SK-N-SH treated with all-trans-retinoic acid at 6 μM for 48 hours (cell line): Measurements from ENCODE around the gene DCAF15.

Experiments
- ATAC-seq: fragments of 200-7000 bp; cut with Tn5 transposase; 3 replicates; pipeline ENCODE4 v1.9.1; 2020; ENCODE audit warnings: mild to moderate bottlenecking, moderate library complexity
- ARNTL ChIP-seq: fragments of 450-650 bp; formaldehyde crosslinking; IDR thresholded peaks from 2 replicates; pipeline ENCODE4 v1.5.0; 2020; ENCODE audit warnings: low read depth, mild to moderate bottlenecking, moderate library complexity, borderline replicate concordance
- BACH2 ChIP-seq: fragments of 250-450 bp; sonication (Bioruptor Pico); IDR thresholded peaks from 2 replicates; pipeline ENCODE4 v1.9.0; 2021; ENCODE audit warnings: mild to moderate bottlenecking, borderline replicate concordance
- CSDC2 ChIP-seq: fragments of 250-450 bp; sonication (Bioruptor Pico); IDR thresholded peaks from 2 replicates; pipeline ENCODE4 v1.5.0; 2020; ENCODE audit warnings: mild to moderate bottlenecking, moderate library complexity
- ESRRG ChIP-seq: fragments of 250-450 bp; sonication (Bioruptor Pico); IDR thresholded peaks from 2 replicates; pipeline ENCODE4 v1.6.1; 2021; ENCODE audit warnings: mild to moderate bottlenecking
- GLIS3 ChIP-seq: fragments of 250-450 bp; sonication (Bioruptor Pico); IDR thresholded peaks from 2 replicates; pipeline ENCODE4 v1.5.0; 2020; ENCODE audit warnings: mild to moderate bottlenecking, moderate library complexity
- OSR1 ChIP-seq: fragments of 250-450 bp; sonication (Bioruptor Pico); IDR thresholded peaks from 2 replicates; pipeline ENCODE4 v1.8.0; 2022; ENCODE audit warnings: moderate library complexity, mild to moderate bottlenecking, inconsistent platforms
- PPARA ChIP-seq: fragments of 250-450 bp; sonication (Bioruptor Pico); IDR thresholded peaks from 2 replicates; pipeline ENCODE4 v1.5.0; 2020; ENCODE audit warnings: mild to moderate bottlenecking, borderline replicate concordance
- RARB ChIP-seq: fragments of 250-450 bp; sonication (Bioruptor Pico); IDR thresholded peaks from 2 replicates; pipeline ENCODE4 v1.8.0; 2021; ENCODE audit warnings: mild to moderate bottlenecking, moderate library complexity
- SNAI2 ChIP-seq: fragments of 250-450 bp; sonication (Bioruptor Pico); IDR thresholded peaks from 2 replicates; pipeline ENCODE4 v1.5.0; 2020; ENCODE audit warnings: mild to moderate bottlenecking, moderate library complexity
- TCF4 ChIP-seq: fragments of 250-450 bp; sonication (Bioruptor Pico); IDR thresholded peaks from 2 replicates; pipeline ENCODE4 v1.8.0; 2021; ENCODE audit warnings: mild to moderate bottlenecking, moderate library complexity, borderline replicate concordance
- TOX ChIP-seq: fragments of 250-450 bp; sonication (Bioruptor Pico); IDR thresholded peaks from 2 replicates; pipeline ENCODE4 v1.8.0; 2021; ENCODE audit warnings: mild to moderate bottlenecking, moderate library complexity, borderline replicate concordance
- TSHZ2 ChIP-seq: fragments of 250-450 bp; sonication (Bioruptor Pico); IDR thresholded peaks from 2 replicates; pipeline ENCODE4 v1.5.0; 2020; ENCODE audit warnings: mild to moderate bottlenecking, moderate library complexity
- ZC3H10 ChIP-seq: fragments of 250-450 bp; sonication (Bioruptor Pico); IDR thresholded peaks from 2 replicates; pipeline ENCODE4 v1.5.1; 2021; ENCODE audit warnings: mild to moderate bottlenecking, moderate library complexity
- ZFP3 ChIP-seq: fragments of 250-450 bp; sonication (Bioruptor Pico); IDR thresholded peaks from 2 replicates; pipeline ENCODE4 v1.5.0; 2020; ENCODE audit warnings: mild to moderate bottlenecking, moderate library complexity
- ZFP30 ChIP-seq: fragments of 450-650 bp; formaldehyde crosslinking; IDR thresholded peaks from 2 replicates; pipeline ENCODE4 v1.5.0; 2022; ENCODE audit warnings: mild to moderate bottlenecking, moderate library complexity
- ZNF565 ChIP-seq: fragments of 450-650 bp; formaldehyde crosslinking; conservative IDR thresholded peaks from 2 replicates; pipeline ENCODE4 v1.5.0; 2020; ENCODE audit warnings: low read depth, mild to moderate bottlenecking, moderate library complexity
- ZNF70 ChIP-seq: fragments of 450-650 bp; formaldehyde crosslinking; IDR thresholded peaks from 2 replicates; pipeline ENCODE4 v1.5.0; 2020; ENCODE audit warnings: mild to moderate bottlenecking, moderate library complexity
- ZNF8 ChIP-seq: fragments of 450-650 bp; formaldehyde crosslinking; IDR thresholded peaks from 2 replicates; pipeline ENCODE4 v1.5.0; 2020; ENCODE audit warnings: mild to moderate bottlenecking, moderate library complexity
- TF ChIP-seq, protein P1 (sequence below): fragments of 250-450 bp; sonication (Bioruptor Pico); IDR thresholded peaks from 2 replicates; pipeline ENCODE4 v1.5.1; 2020; ENCODE audit warnings: low read depth, mild to moderate bottlenecking, moderate library complexity
- TF ChIP-seq, protein P2 (sequence below): fragments of 250-450 bp; sonication (Bioruptor Pico); IDR thresholded peaks from 2 replicates; pipeline ENCODE4 v1.8.0; 2021; ENCODE audit warnings: low read depth, mild to moderate bottlenecking, moderate library complexity, borderline replicate concordance
- TF ChIP-seq, protein P3 (sequence below): fragments of 250-450 bp; sonication (Bioruptor Pico); IDR thresholded peaks from 2 replicates; pipeline ENCODE4 v1.8.0; 2020; ENCODE audit warnings: mild to moderate bottlenecking, moderate library complexity, borderline replicate concordance
- TF ChIP-seq, protein P4 (sequence below): fragments of 250-450 bp; sonication (Bioruptor Pico); IDR thresholded peaks from 2 replicates; pipeline ENCODE4 v1.5.1; 2021; ENCODE audit warnings: mild to moderate bottlenecking, moderate library complexity

Gene DCAF15

GRCh38 chr19:13979686-13980085 is 27.4 kb downstream of the DCAF15 start:
- no peak for ATAC-seq
- TF ChIP-seq TSHZ2 = no peak
- TF ChIP-seq SNAI2 (CRISPR knock-in tag) = no peak
- TF ChIP-seq BACH2 (CRISPR knock-in tag) = no peak
- no peak for TF ChIP-seq OSR1 (CRISPR knock-in tag)
- TF ChIP-seq PPARA = no peak
- TF ChIP-seq ZFP3 (CRISPR knock-in tag) = no peak
- TF ChIP-seq GLIS3 (CRISPR knock-in tag) = no peak
- TF ChIP-seq, protein P1, sequence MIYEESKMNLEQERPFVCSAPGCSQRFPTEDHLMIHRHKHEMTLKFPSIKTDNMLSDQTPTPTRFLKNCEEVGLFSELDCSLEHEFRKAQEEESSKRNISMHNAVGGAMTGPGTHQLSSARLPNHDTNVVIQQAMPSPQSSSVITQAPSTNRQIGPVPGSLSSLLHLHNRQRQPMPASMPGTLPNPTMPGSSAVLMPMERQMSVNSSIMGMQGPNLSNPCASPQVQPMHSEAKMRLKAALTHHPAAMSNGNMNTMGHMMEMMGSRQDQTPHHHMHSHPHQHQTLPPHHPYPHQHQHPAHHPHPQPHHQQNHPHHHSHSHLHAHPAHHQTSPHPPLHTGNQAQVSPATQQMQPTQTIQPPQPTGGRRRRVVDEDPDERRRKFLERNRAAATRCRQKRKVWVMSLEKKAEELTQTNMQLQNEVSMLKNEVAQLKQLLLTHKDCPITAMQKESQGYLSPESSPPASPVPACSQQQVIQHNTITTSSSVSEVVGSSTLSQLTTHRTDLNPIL (CRISPR knock-in tag) = no peak
- TF ChIP-seq, protein P2, sequence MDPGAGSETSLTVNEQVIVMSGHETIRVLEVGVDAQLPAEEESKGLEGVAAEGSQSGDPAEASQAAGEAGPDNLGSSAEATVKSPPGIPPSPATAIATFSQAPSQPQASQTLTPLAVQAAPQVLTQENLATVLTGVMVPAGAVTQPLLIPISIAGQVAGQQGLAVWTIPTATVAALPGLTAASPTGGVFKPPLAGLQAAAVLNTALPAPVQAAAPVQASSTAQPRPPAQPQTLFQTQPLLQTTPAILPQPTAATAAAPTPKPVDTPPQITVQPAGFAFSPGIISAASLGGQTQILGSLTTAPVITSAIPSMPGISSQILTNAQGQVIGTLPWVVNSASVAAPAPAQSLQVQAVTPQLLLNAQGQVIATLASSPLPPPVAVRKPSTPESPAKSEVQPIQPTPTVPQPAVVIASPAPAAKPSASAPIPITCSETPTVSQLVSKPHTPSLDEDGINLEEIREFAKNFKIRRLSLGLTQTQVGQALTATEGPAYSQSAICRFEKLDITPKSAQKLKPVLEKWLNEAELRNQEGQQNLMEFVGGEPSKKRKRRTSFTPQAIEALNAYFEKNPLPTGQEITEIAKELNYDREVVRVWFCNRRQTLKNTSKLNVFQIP (CRISPR knock-in tag) = no peak
- TF ChIP-seq, protein P3, sequence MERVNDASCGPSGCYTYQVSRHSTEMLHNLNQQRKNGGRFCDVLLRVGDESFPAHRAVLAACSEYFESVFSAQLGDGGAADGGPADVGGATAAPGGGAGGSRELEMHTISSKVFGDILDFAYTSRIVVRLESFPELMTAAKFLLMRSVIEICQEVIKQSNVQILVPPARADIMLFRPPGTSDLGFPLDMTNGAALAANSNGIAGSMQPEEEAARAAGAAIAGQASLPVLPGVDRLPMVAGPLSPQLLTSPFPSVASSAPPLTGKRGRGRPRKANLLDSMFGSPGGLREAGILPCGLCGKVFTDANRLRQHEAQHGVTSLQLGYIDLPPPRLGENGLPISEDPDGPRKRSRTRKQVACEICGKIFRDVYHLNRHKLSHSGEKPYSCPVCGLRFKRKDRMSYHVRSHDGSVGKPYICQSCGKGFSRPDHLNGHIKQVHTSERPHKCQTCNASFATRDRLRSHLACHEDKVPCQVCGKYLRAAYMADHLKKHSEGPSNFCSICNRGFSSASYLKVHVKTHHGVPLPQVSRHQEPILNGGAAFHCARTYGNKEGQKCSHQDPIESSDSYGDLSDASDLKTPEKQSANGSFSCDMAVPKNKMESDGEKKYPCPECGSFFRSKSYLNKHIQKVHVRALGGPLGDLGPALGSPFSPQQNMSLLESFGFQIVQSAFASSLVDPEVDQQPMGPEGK (CRISPR knock-in tag) = no peak
- no peak for TF ChIP-seq ZC3H10 (CRISPR knock-in tag)
- TF ChIP-seq RARB = no peak
- TF ChIP-seq, protein P4, sequence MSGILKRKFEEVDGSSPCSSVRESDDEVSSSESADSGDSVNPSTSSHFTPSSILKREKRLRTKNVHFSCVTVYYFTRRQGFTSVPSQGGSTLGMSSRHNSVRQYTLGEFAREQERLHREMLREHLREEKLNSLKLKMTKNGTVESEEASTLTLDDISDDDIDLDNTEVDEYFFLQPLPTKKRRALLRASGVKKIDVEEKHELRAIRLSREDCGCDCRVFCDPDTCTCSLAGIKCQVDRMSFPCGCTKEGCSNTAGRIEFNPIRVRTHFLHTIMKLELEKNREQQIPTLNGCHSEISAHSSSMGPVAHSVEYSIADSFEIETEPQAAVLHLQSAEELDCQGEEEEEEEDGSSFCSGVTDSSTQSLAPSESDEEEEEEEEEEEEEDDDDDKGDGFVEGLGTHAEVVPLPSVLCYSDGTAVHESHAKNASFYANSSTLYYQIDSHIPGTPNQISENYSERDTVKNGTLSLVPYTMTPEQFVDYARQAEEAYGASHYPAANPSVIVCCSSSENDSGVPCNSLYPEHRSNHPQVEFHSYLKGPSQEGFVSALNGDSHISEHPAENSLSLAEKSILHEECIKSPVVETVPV = no peak

- TF ChIP-seq ZNF8 (CRISPR knock-in tag) (no peak), TOX (CRISPR knock-in tag) (no peak), CSDC2 (CRISPR knock-in tag) (no peak), PPARA (no peak), TCF4 (CRISPR knock-in tag) (no peak), ZFP3 (CRISPR knock-in tag) (no peak)
Measured at GRCh38 chr19:13980340-13980739, 28.0 kb downstream of the DCAF15 start.

GRCh38 chr19:13981021-13981420 is 28.7 kb downstream of the DCAF15 start:
- TF ChIP-seq RARB (no peak), SNAI2 (CRISPR knock-in tag) (no peak), ZFP3 (CRISPR knock-in tag) (no peak)
- no peak for ATAC-seq

More at GRCh38 chr19:13980340-13980739, 28.0 kb downstream of the DCAF15 start:
- ATAC-seq = no peak

DNA sequence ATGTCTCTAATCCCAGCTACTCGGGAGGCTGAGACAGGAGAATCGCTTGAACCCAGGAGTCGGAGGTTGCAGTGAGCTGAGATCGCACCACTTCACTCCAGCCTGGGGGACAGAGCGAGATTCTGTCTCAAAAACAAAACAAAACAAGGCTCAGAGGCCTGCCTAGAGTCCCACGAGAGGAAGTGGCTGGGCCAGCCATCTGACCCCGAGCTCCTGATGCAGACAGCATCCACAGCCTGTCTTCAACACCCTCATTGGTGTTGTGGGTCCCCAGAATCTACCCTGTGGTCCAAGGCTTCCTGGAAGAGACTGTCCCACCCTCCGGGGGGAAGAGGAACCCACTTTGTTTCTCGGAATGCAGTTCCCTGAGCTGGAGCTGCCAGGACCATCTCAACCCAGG is 29.2 kb downstream of the DCAF15 start:
- ATAC-seq = no peak
- TF ChIP-seq ARNTL = no peak
- TF ChIP-seq ZNF70 (CRISPR knock-in tag) = no peak
- TF ChIP-seq, protein P3 (CRISPR knock-in tag) = no peak
- TF ChIP-seq ZFP3 (CRISPR knock-in tag) = no peak
- TF ChIP-seq, protein P1 (CRISPR knock-in tag) = no peak
- TF ChIP-seq ESRRG (CRISPR knock-in tag) = no peak
- TF ChIP-seq SNAI2 (CRISPR knock-in tag) = no peak
- TF ChIP-seq OSR1 (CRISPR knock-in tag) = no peak
- TF ChIP-seq ZFP30 (CRISPR knock-in tag) = no peak
- no peak for TF ChIP-seq CSDC2 (CRISPR knock-in tag)
- no peak for TF ChIP-seq BACH2 (CRISPR knock-in tag)
- TF ChIP-seq GLIS3 (CRISPR knock-in tag) = no peak
- TF ChIP-seq, protein P2 (CRISPR knock-in tag) = no peak
- no peak for TF ChIP-seq ZNF565 (CRISPR knock-in tag)
